Prostate gland (tissue), 2 donors: ENCODE data around the gene TTLL6. TPM values are rescaled to one million over a fixed set of nuclear protein-coding genes. Genes with fewer than 3 reads are reported as not detected.
A peak's percentile ranks its signal among the peaks of the same experiment; 100 is the strongest.

Experiments used
- DNase-seq: peaks from one replicate; pipeline ENCODE4 v3.0.0-alpha.2; 2019; ENCODE audit warnings: low spot score
- H3K27ac ChIP-seq, 2 donors: fragments of 200-600 bp; sonication (generic); 2 replicates each; pipeline ENCODE4 v1.5.1; 2017 to 2019
- H3K27me3 ChIP-seq: fragments of 200-600 bp; sonication (generic); replicated peaks from 2 replicates; pipeline ENCODE4 v1.5.1; 2019; ENCODE audit not compliant: insufficient read depth
- H3K36me3 ChIP-seq, 2 donors: fragments of 200-600 bp; sonication (generic); 1 replicate in 1 of 2; 2 replicates in 1 of 2; pipeline versions ENCODE4 v1.5.1 to v1.8.1; 2017 to 2019
- H3K4me1 ChIP-seq: fragments of 200-600 bp; sonication (generic); replicated peaks from 2 replicates; pipeline ENCODE4 v1.5.1; 2019
- H3K4me3 ChIP-seq, 2 donors: fragments of 200-600 bp; sonication (generic); 2 replicates each; pipeline ENCODE4 v1.5.1; 2017 to 2019
- H3K9me3 ChIP-seq: fragments of 200-600 bp; sonication (generic); 2 replicates; pipeline ENCODE4 v1.5.1; 2017
- POLR2A ChIP-seq: fragments of 450-650 bp; IDR thresholded peaks from one replicate; pipeline ENCODE4 v1.6.1; 2016; ENCODE audit warnings: antibody characterized with exemption, mild to moderate bottlenecking
- POLR2AphosphoS5 ChIP-seq: sonication (generic); formaldehyde crosslinking; IDR thresholded peaks from one replicate; pipeline ENCODE4 v1.6.1; 2017; ENCODE audit warnings: antibody characterized with exemption
- WGBS: methylation state at CpG from one replicate; pipeline ENCODE4 v1.1.5; 2018; 5-methylcytosine and 5-hydroxymethylcytosine counted together
- intact Hi-C: fragments of 100-400 bp; cut with DNase I; formaldehyde crosslinking; loops from one replicate; pipeline ENCODE4 v1.14.2; 2022
- microRNA counts, 2 donors: library from miRNA; unstranded; fragments of <30 nt; microRNA quantifications; one replicate each; lab custom pipeline; 2016 to 2017
- microRNA-seq: library from miRNA; unstranded; fragments of <30 nt; microRNA quantifications from one replicate; pipeline ENCODE4, GENCODE V29; 2016
- small RNA-seq, 2 donors: library from RNA; depleted of rRNA; stranded (forward); fragments of <200 nt; gene quantifications; one replicate each; pipeline ENCODE3, GENCODE V24; 2016
- total RNA-seq, 2 donors: library from RNA; depleted of rRNA; stranded (reverse); fragments of >200 nt; gene quantifications; one replicate each; pipeline ENCODE4 v1.1.0, GENCODE V29; 2016
- TF ChIP-seq, protein P1 (sequence below), 4 experiments: fragments of 200-600 bp in 2 of 4; fragments of 450-650 bp in 2 of 4; sonication (generic) in 2 of 4; IDR thresholded peaks; 1 replicate in 3 of 4; 2 replicates in 1 of 4; pipeline ENCODE4 v1.5.1; 2016 to 2019; ENCODE audit warnings: antibody characterized with exemption in 4 of 4, mild to moderate bottlenecking in 2 of 4, moderate library complexity in 2 of 4

TTLL6 gene
- total RNA-seq, 2 donors from 2014 or later = 0.23 to 4.0 TPM

DNA sequence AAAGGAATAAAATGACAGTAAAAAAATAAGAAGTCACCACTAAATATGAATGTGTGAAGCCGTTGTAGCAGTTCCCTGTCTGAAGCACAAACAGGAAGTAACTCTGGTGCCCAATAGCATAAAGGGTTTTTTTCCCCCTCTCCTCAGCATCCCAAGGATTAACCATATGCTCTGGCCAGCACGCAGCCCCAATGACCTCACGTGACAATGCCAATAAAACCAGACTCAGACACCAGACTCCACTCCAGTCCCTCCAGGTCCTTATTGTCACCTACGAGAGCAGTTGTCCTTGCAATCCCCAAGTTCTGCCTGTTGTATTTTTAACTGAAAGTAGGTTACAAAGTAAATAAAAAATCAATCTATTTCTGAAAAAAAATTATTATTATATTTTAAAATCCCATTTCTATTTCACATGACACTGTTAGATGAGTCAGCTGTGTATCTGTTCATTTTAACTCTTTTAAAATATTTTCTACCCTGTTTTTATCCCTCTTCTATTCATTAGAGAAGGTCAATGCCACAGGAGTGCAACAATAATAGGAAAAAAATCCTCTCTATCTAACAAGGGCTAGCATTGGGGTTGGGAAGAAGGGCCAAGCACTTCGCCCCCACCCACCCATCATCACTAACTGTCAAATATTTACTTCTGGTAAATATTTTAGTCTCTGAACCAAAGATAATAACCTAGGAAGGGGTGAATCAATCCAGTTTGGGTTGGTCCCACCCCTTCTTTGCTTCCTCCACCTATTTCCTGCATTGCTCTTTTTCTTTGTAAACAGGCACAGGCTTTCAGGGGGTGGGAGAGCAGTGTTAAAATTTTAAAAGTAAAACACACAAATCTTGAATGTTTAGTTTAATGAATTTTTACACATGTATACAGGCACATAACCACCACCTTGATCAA, 101.3 kb downstream of the TTLL6 start:
- no peaks in the 10 kb centered on the region for H3K9me3 ChIP-seq
- no peaks in the 10 kb centered on the region for H3K4me1 ChIP-seq
- WGBS = 51% methylated on average over 5 of the region's 5 CpGs
- no peak overlapping the region for H3K4me3 ChIP-seq
- TF ChIP-seq POLR2A = no peak
- peak; percentile 6 for TF ChIP-seq POLR2AphosphoS5
- TF ChIP-seq, protein P1, sequence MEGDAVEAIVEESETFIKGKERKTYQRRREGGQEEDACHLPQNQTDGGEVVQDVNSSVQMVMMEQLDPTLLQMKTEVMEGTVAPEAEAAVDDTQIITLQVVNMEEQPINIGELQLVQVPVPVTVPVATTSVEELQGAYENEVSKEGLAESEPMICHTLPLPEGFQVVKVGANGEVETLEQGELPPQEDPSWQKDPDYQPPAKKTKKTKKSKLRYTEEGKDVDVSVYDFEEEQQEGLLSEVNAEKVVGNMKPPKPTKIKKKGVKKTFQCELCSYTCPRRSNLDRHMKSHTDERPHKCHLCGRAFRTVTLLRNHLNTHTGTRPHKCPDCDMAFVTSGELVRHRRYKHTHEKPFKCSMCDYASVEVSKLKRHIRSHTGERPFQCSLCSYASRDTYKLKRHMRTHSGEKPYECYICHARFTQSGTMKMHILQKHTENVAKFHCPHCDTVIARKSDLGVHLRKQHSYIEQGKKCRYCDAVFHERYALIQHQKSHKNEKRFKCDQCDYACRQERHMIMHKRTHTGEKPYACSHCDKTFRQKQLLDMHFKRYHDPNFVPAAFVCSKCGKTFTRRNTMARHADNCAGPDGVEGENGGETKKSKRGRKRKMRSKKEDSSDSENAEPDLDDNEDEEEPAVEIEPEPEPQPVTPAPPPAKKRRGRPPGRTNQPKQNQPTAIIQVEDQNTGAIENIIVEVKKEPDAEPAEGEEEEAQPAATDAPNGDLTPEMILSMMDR (IDR thresholded peaks at IDR 0.05) = no peak
- H3K27ac ChIP-seq = no peak overlapping the region
- intact Hi-C loops = no loop called here
- no peak for DNase-seq
- no peaks in the 10 kb centered on the region for H3K27me3 ChIP-seq
- no peaks in the 10 kb centered on the region for H3K36me3 ChIP-seq

MicroRNAs within 50 kb of the gene (microRNA counts, 767-probe panel; counts per million panel counts)
- 268 to 431 counts per million in 2 donors for microRNA hsa-miR-3185 (lab: Ali Mortazavi, UCI)

Small RNA genes lying within 50 kb of the gene (microRNA-seq; reads per million reads assigned to microRNA genes)
- 0.59 reads per million for gene MIR3185

Small RNA genes lying within 50 kb of the gene (small RNA-seq; reads per million reads assigned to genes)
- 0 reads per million in 2 donors for gene COX6B1P2
- gene MIR3185 = 0 reads per million in 2 donors
- 0 reads per million in 2 donors for gene RF02132
- 0 reads per million in 2 donors for gene RF02133
- gene RN7SL125P = 0 reads per million in 2 donors

Other genes starting within 250 kb of the TTLL6 start
- gene HOXB4, start 238.9 kb downstream of the TTLL6 start, total RNA-seq = 1 to 10 TPM in 1 of 2 donors, under 1 TPM in 1; 0.41 to 1.1 TPM
- gene HOXB3, start 227.0 kb downstream of the TTLL6 start, total RNA-seq = 10 to 100 TPM in 1 of 2 donors, 1 to 10 TPM in 1; 7.8 to 11.4 TPM
- gene HOXB5, start 223.4 kb downstream of the TTLL6 start, total RNA-seq = 1 to 10 TPM in 1 of 2 donors, under 1 TPM in 1; 0.36 to 1.1 TPM
- gene HOXB6, start 212.2 kb downstream of the TTLL6 start, total RNA-seq = under 1 TPM; 0.27 to 0.40 TPM
- 1 to 10 TPM in 1 of 2 donors, under 1 TPM in 1; 0.73 to 3.4 TPM for gene HOXB7, start 206.2 kb downstream of the TTLL6 start, total RNA-seq
- gene HOXB8, start 201.9 kb downstream of the TTLL6 start, total RNA-seq = under 1 TPM; 0.09 to 0.97 TPM
- gene HOXB9, start 190.9 kb downstream of the TTLL6 start, total RNA-seq = under 1 TPM; 0.09 to 0.68 TPM
- gene PRAC1, start 94.7 kb downstream of the TTLL6 start, total RNA-seq = 100 to 1,000 TPM in 1 of 2 donors, 10 to 100 TPM in 1; 56.7 to 243 TPM
- 100 to 1,000 TPM in 1 of 2 donors, 1 to 10 TPM in 1; 9.6 to 135 TPM for gene PRAC2, start 94.0 kb downstream of the TTLL6 start, total RNA-seq
- 100 to 1,000 TPM in 1 of 2 donors, 10 to 100 TPM in 1; 78.7 to 249 TPM for gene HOXB13, start 88.5 kb downstream of the TTLL6 start, total RNA-seq
- 10 to 100 TPM; 60.1 to 78.8 TPM for gene CALCOCO2, start 13.8 kb upstream of the TTLL6 start, total RNA-seq
- 100 to 1,000 TPM in 1 of 2 donors, 10 to 100 TPM in 1; 65.0 to 165 TPM for gene ATP5MC1, start 75.6 kb upstream of the TTLL6 start, total RNA-seq
- gene UBE2Z, start 91.2 kb upstream of the TTLL6 start, total RNA-seq = 10 to 100 TPM; 69.9 to 91.5 TPM
- gene SNF8, start 127.6 kb upstream of the TTLL6 start, total RNA-seq = 100 to 1,000 TPM in 1 of 2 donors, 10 to 100 TPM in 1; 71.2 to 111 TPM
- gene GIP, start 151.4 kb upstream of the TTLL6 start, total RNA-seq = not detected
- gene IGF2BP1, start 180.2 kb upstream of the TTLL6 start, total RNA-seq = 10 to 100 TPM in 1 of 2 donors, not detected in 1; 10.9 TPM